ENCODE measurements around the gene EARS2. TPM values are rescaled to one million over a fixed set of nuclear protein-coding genes. Genes with fewer than 3 reads are reported as not detected.
A peak's percentile ranks its signal among the peaks of the same experiment; 100 is the strongest.

EARS2 gene
- polyA plus RNA-seq, 2 donors, result 12.1 to 12.8 TPM

GRCh38 chr16:23570992-23571632 is 14.0 kb upstream of the EARS2 start:
- no peaks in the 10 kb centered on the region for H3K4me1 ChIP-seq (ENCODE audit: control insufficient read depth in 2 of 2, insufficient read depth in 2 of 2, low read length in 1 of 2)
- H3K27ac ChIP-seq (ENCODE audit: low read depth in 2 of 2, low read length in 1 of 2), result no peak overlapping the region
- 85 to 89% methylated on average over 8 of the region's 8 CpGs for WGBS, 2 donors
- H3K4me3 ChIP-seq (ENCODE audit: low read depth in 1 of 2, low read length in 2 of 2), result no peak overlapping the region
- H3K27me3 ChIP-seq (ENCODE audit: control insufficient read depth in 1 of 2, insufficient read depth in 2 of 2, low read length in 2 of 2), result no peaks in the 10 kb centered on the region
- H3K36me3 ChIP-seq (ENCODE audit: control insufficient read depth in 2 of 2, insufficient read depth in 2 of 2, low read length in 1 of 2), result peaks cover 29% of the 10 kb centered on the region in 2 donors
- H3K9me3 ChIP-seq (ENCODE audit: control insufficient read depth in 2 of 2, insufficient read depth in 1 of 2, low read depth in 1 of 2, low read length in 1 of 2), result no peaks in the 10 kb centered on the region

GRCh38 chr16:23567602-23568001 is 10.5 kb upstream of the EARS2 start:
- Histone ChIP-seq H3K27ac (ENCODE audit: low read depth in 2 of 2, low read length in 1 of 2) (no peak overlapping the region), H3K4me3 (ENCODE audit: low read depth in 1 of 2, low read length in 2 of 2) (no peak overlapping the region), H3K9me3 (ENCODE audit: control insufficient read depth in 2 of 2, insufficient read depth in 1 of 2, low read depth in 1 of 2, low read length in 1 of 2) (no peaks in the 10 kb centered on the region), H3K36me3 (ENCODE audit: control insufficient read depth in 2 of 2, insufficient read depth in 2 of 2, low read length in 1 of 2) (peaks cover 41 to 46% of the 10 kb centered on the region in 2 donors), H3K27me3 (ENCODE audit: control insufficient read depth in 1 of 2, insufficient read depth in 2 of 2, low read length in 2 of 2) (no peaks in the 10 kb centered on the region), H3K4me1 (ENCODE audit: control insufficient read depth in 2 of 2, insufficient read depth in 2 of 2, low read length in 1 of 2) (no peaks in the 10 kb centered on the region)
- WGBS, 2 donors, result 92 to 98% methylated on average over 3 of the region's 3 CpGs

DNA sequence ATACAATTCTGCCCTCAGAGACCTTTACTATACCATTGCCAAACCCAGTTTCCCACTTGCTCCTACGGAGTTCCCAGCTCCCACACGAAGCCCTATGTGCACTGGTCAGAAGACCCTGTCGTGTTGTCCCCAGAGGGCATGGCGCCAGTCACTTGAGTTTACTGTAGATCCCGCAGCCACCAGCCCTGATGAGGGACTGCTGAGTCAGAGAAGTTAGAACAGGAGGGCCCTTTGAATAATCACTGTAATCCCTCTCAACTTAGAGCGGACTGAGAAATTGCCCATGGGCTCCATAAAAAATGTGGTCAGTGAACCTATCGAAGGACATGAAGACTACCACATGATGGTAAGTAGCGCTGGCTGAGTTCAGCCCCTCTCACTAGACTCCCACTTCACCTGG is 9.6 kb upstream of the EARS2 start:
- H3K27me3 ChIP-seq (ENCODE audit: control insufficient read depth in 1 of 2, insufficient read depth in 2 of 2, low read length in 2 of 2), result no peaks in the 10 kb centered on the region
- H3K4me3 ChIP-seq (ENCODE audit: low read depth in 1 of 2, low read length in 2 of 2), result no peak overlapping the region
- no peaks in the 10 kb centered on the region for H3K4me1 ChIP-seq (ENCODE audit: control insufficient read depth in 2 of 2, insufficient read depth in 2 of 2, low read length in 1 of 2)
- H3K36me3 ChIP-seq (ENCODE audit: control insufficient read depth in 2 of 2, insufficient read depth in 2 of 2, low read length in 1 of 2), result peaks cover 35 to 52% of the 10 kb centered on the region in 2 donors
- 94 to 96% methylated on average over 8 of the region's 8 CpGs for WGBS, 2 donors
- no peaks in the 10 kb centered on the region for H3K9me3 ChIP-seq (ENCODE audit: control insufficient read depth in 2 of 2, insufficient read depth in 1 of 2, low read depth in 1 of 2, low read length in 1 of 2)
- no peak overlapping the region for H3K27ac ChIP-seq (ENCODE audit: low read depth in 2 of 2, low read length in 1 of 2)

DNA sequence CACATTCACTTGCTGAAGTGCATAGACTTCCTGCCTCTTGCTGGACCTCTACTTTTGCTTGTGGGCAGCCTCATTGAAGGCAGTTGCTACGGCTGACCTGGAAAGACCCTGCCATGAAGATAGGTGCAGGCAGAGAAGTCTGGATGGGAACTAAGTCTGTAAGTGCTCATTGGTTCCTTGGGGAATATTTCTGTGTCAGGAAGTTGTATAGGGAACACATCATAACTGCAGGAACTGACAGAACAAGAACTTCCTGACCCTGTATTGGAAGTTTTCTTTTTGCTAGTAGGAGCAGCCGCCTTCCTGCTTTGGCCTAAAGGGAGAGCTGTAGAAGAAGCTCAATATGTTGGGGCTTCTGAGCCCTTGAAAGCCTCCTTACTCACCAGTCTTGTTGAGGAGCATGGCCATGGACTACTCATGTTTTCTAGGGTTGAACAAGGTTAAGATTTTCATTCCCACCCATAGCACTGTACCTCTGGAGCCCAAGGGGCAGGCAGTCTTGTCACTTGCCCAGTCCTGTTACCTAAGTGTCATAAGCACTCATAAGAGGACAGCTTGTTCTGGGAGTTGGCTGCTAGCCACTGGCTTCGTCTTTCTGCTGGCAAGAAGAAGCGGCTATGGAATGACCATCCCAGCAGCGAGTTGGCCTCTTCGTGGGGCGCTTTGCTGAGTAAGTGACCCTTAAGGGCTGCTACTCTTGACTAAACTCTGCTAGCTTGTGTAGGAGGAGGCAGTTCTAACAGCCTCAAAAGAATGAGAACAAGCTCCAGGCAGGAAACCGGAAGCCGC is 7.6 kb upstream of the EARS2 start:
- Histone ChIP-seq H3K36me3 (ENCODE audit: control insufficient read depth in 2 of 2, insufficient read depth in 2 of 2, low read length in 1 of 2) (peaks cover 31 to 48% of the 10 kb centered on the region in 2 donors), H3K4me3 (ENCODE audit: low read depth in 1 of 2, low read length in 2 of 2) (no peak overlapping the region), H3K4me1 (ENCODE audit: control insufficient read depth in 2 of 2, insufficient read depth in 2 of 2, low read length in 1 of 2) (no peaks in the 10 kb centered on the region), H3K27me3 (ENCODE audit: control insufficient read depth in 1 of 2, insufficient read depth in 2 of 2, low read length in 2 of 2) (no peaks in the 10 kb centered on the region), H3K27ac (ENCODE audit: low read depth in 2 of 2, low read length in 1 of 2) (no peak overlapping the region), H3K9me3 (ENCODE audit: control insufficient read depth in 2 of 2, insufficient read depth in 1 of 2, low read depth in 1 of 2, low read length in 1 of 2) (no peaks in the 10 kb centered on the region)
- WGBS, 2 donors, result 89 to 92% methylated on average over 9 of the region's 9 CpGs

GRCh38 chr16:23563186-23563585 is 6.0 kb upstream of the EARS2 start:
- WGBS, 2 donors, result 86% methylated on average over 6 of the region's 6 CpGs

DNA sequence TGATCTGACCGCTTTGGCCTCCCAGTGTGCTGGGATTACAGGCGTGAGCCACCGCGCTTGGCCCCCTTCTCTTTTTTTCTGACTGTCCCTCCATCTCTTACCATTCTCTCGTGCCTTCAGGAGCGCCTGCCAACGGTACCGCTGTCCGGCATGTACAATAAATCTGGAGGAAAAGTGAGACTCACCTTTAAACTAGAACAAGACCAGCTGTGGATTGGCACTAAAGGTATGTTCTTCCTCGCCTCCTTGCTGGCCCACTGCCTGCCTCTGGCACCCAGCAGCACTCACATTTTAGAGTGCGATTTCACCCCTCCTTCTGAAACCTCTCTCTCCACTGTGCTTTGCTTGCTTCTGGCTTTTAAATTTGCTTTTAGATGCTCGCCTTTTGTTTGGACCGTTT is 5.4 kb upstream of the EARS2 start:
- Histone ChIP-seq H3K4me3 (ENCODE audit: low read depth in 1 of 2, low read length in 2 of 2) (no peak overlapping the region), H3K36me3 (ENCODE audit: control insufficient read depth in 2 of 2, insufficient read depth in 2 of 2, low read length in 1 of 2) (peaks cover 29 to 47% of the 10 kb centered on the region in 2 donors), H3K9me3 (ENCODE audit: control insufficient read depth in 2 of 2, insufficient read depth in 1 of 2, low read depth in 1 of 2, low read length in 1 of 2) (no peaks in the 10 kb centered on the region), H3K4me1 (ENCODE audit: control insufficient read depth in 2 of 2, insufficient read depth in 2 of 2, low read length in 1 of 2) (no peaks in the 10 kb centered on the region), H3K27ac (ENCODE audit: low read depth in 2 of 2, low read length in 1 of 2) (no peak overlapping the region), H3K27me3 (ENCODE audit: control insufficient read depth in 1 of 2, insufficient read depth in 2 of 2, low read length in 2 of 2) (no peaks in the 10 kb centered on the region)
- 92 to 95% methylated on average over 13 of the region's 13 CpGs for WGBS, 2 donors

More at GRCh38 chr16:23563186-23563585, 6.0 kb upstream of the EARS2 start:
- H3K4me1 ChIP-seq (ENCODE audit: control insufficient read depth in 2 of 2, insufficient read depth in 2 of 2, low read length in 1 of 2), result no peaks in the 10 kb centered on the region
- no peaks in the 10 kb centered on the region for H3K9me3 ChIP-seq (ENCODE audit: control insufficient read depth in 2 of 2, insufficient read depth in 1 of 2, low read depth in 1 of 2, low read length in 1 of 2)
- no peak overlapping the region for H3K4me3 ChIP-seq (ENCODE audit: low read depth in 1 of 2, low read length in 2 of 2)
- no peaks in the 10 kb centered on the region for H3K27me3 ChIP-seq (ENCODE audit: control insufficient read depth in 1 of 2, insufficient read depth in 2 of 2, low read length in 2 of 2)
- H3K36me3 ChIP-seq (ENCODE audit: control insufficient read depth in 2 of 2, insufficient read depth in 2 of 2, low read length in 1 of 2), result peaks cover 33 to 48% of the 10 kb centered on the region in 2 donors
- H3K27ac ChIP-seq (ENCODE audit: low read depth in 2 of 2, low read length in 1 of 2), result no peak overlapping the region

- no peaks in the 10 kb centered on the region for H3K27me3 ChIP-seq (ENCODE audit: control insufficient read depth in 1 of 2, insufficient read depth in 2 of 2, low read length in 2 of 2)
- WGBS, 2 donors, result 77 to 79% methylated on average over 5 of the region's 5 CpGs
- H3K27ac ChIP-seq (ENCODE audit: low read depth in 2 of 2, low read length in 1 of 2), result no peak overlapping the region
- no peaks in the 10 kb centered on the region for H3K4me1 ChIP-seq (ENCODE audit: control insufficient read depth in 2 of 2, insufficient read depth in 2 of 2, low read length in 1 of 2)
- H3K9me3 ChIP-seq (ENCODE audit: control insufficient read depth in 2 of 2, insufficient read depth in 1 of 2, low read depth in 1 of 2, low read length in 1 of 2), result no peaks in the 10 kb centered on the region
- peaks cover 26 to 39% of the 10 kb centered on the region in 2 donors for H3K36me3 ChIP-seq (ENCODE audit: control insufficient read depth in 2 of 2, insufficient read depth in 2 of 2, low read length in 1 of 2)
- no peak overlapping the region for H3K4me3 ChIP-seq (ENCODE audit: low read depth in 1 of 2, low read length in 2 of 2)
These were observed 4.4 kb upstream of the EARS2 start for GRCh38 chr16:23561586-23561985.

- H3K27ac ChIP-seq (ENCODE audit: low read depth in 2 of 2, low read length in 1 of 2), result peak overlapping the region; percentile 81 to 91
- H3K9me3 ChIP-seq (ENCODE audit: control insufficient read depth in 2 of 2, insufficient read depth in 1 of 2, low read depth in 1 of 2, low read length in 1 of 2), result no peaks in the 10 kb centered on the region
- peak overlapping the region; percentile 96 to 98 for H3K4me3 ChIP-seq (ENCODE audit: low read depth in 1 of 2, low read length in 2 of 2)
- H3K4me1 ChIP-seq (ENCODE audit: control insufficient read depth in 2 of 2, insufficient read depth in 2 of 2, low read length in 1 of 2), result no peaks in the 10 kb centered on the region
- no peaks in the 10 kb centered on the region for H3K27me3 ChIP-seq (ENCODE audit: control insufficient read depth in 1 of 2, insufficient read depth in 2 of 2, low read length in 2 of 2)
- peaks cover 10 to 13% of the 10 kb centered on the region in 2 donors for H3K36me3 ChIP-seq (ENCODE audit: control insufficient read depth in 2 of 2, insufficient read depth in 2 of 2, low read length in 1 of 2)
- 1 to 2% methylated on average over 42 to 60 of the region's 60 CpGs for WGBS, 2 donors
These were observed 891 bp upstream of the EARS2 start for GRCh38 chr16:23557779-23558702.

GRCh38 chr16:23554536-23554935 is 2.6 kb downstream of the EARS2 start:
- no peak overlapping the region for H3K4me3 ChIP-seq (ENCODE audit: low read depth in 1 of 2, low read length in 2 of 2)
- no peaks in the 10 kb centered on the region for H3K4me1 ChIP-seq (ENCODE audit: control insufficient read depth in 2 of 2, insufficient read depth in 2 of 2, low read length in 1 of 2)
- peaks cover 2 to 17% of the 10 kb centered on the region in 2 donors for H3K36me3 ChIP-seq (ENCODE audit: control insufficient read depth in 2 of 2, insufficient read depth in 2 of 2, low read length in 1 of 2)
- 83 to 89% methylated on average over 3 of the region's 3 CpGs for WGBS, 2 donors
- H3K27ac ChIP-seq (ENCODE audit: low read depth in 2 of 2, low read length in 1 of 2), result no peak overlapping the region
- H3K27me3 ChIP-seq (ENCODE audit: control insufficient read depth in 1 of 2, insufficient read depth in 2 of 2, low read length in 2 of 2), result no peaks in the 10 kb centered on the region
- no peaks in the 10 kb centered on the region for H3K9me3 ChIP-seq (ENCODE audit: control insufficient read depth in 2 of 2, insufficient read depth in 1 of 2, low read depth in 1 of 2, low read length in 1 of 2)

Data from esophagus (tissue), 2 donors.